ENCODE data around the gene SYNPR.
"Not testable (repeated sequence)": the region's sequence is repeated elsewhere in the genome, so short reads cannot be mapped to it uniquely, and the experiment has no call there.

Gene SYNPR

DNA sequence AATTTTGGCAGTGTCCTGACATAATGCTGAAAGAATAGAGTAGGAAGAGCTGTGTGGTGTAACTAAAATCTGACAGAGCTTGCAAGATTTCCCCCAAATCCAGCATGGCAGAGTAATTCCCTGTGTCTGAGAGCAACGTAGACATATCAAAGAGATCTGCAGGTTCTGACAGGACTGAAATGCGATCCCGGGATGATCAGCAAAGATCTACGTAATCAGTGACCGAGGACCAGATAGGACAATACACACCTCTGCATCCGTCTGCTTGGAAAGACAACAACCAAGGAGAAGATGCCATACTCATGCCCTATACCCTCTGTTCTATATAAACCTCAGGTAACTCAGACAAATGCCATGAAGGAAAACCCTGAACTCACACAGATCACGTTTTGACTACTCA, 26.6 kb upstream of the SYNPR start:
- H3K27me3 ChIP-seq (ENCODE audit: control insufficient read depth, insufficient read depth, low read length, poor library complexity, severe bottlenecking) = no peaks in the 10 kb centered on the region

DNA sequence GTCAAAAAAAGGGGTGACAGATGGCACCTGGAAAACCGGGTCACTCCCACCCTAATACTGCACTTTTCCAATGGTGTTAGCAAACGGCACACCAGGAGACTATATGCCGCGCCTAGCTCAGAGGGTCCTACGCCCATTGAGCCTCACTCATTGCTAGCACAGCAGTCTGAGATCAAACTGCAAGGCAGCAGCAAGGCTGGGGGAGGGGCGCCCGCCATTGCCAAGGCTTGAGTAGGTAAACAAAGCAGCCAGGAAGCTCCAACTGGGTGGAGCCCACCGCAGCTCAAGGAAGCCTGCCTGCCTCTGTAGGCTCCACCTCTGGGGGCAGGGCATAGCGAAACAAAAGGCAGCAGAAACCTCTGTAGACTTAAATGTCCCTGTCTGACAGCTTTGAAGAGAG, 22.3 kb upstream of the SYNPR start:
- H3K27ac ChIP-seq (ENCODE audit: insufficient read depth, low read depth, low read length, poor library complexity, severe bottlenecking); H3K4me1 ChIP-seq (ENCODE audit: control insufficient read depth, insufficient read depth, low read length); H3K9me3 ChIP-seq (ENCODE audit: control insufficient read depth, low read length); H3K36me3 ChIP-seq (ENCODE audit: control insufficient read depth, insufficient read depth, low read length); H3K4me3 ChIP-seq (ENCODE audit: insufficient read depth, low read depth, low read length); H3K27me3 ChIP-seq (ENCODE audit: control insufficient read depth, insufficient read depth, low read length, poor library complexity, severe bottlenecking): not testable (repeated sequence)
- WGBS, 2 experiments = 82 to 84% methylated on average over 9 of the region's 9 CpGs

More for the DNA sequence above, 26.6 kb upstream of the SYNPR start:
- H3K4me1 ChIP-seq (ENCODE audit: control insufficient read depth, insufficient read depth, low read length) = no peaks in the 10 kb centered on the region
- no peak overlapping the region for H3K4me3 ChIP-seq (ENCODE audit: insufficient read depth, low read depth, low read length)
- H3K36me3 ChIP-seq (ENCODE audit: control insufficient read depth, insufficient read depth, low read length) = no peaks in the 10 kb centered on the region
- H3K27ac ChIP-seq (ENCODE audit: insufficient read depth, low read depth, low read length, poor library complexity, severe bottlenecking) = no peak overlapping the region
- WGBS, 2 experiments = 79 to 82% methylated on average over 7 of the region's 7 CpGs
- H3K9me3 ChIP-seq (ENCODE audit: control insufficient read depth, low read length) = no peaks in the 10 kb centered on the region

- Histone ChIP-seq H3K27ac (ENCODE audit: insufficient read depth, low read depth, low read length, poor library complexity, severe bottlenecking) (no peak overlapping the region), H3K9me3 (ENCODE audit: control insufficient read depth, low read length) (no peaks in the 10 kb centered on the region), H3K4me1 (ENCODE audit: control insufficient read depth, insufficient read depth, low read length) (no peaks in the 10 kb centered on the region), H3K4me3 (ENCODE audit: insufficient read depth, low read depth, low read length) (no peak overlapping the region), H3K27me3 (ENCODE audit: control insufficient read depth, insufficient read depth, low read length, poor library complexity, severe bottlenecking) (no peaks in the 10 kb centered on the region), H3K36me3 (ENCODE audit: control insufficient read depth, insufficient read depth, low read length) (no peaks in the 10 kb centered on the region)
- 85 to 86% methylated on average over 11 to 12 of the region's 12 CpGs for WGBS, 2 experiments
Observed at GRCh38 chr3:63264716-63265115, 13.4 kb upstream of the SYNPR start.

DNA sequence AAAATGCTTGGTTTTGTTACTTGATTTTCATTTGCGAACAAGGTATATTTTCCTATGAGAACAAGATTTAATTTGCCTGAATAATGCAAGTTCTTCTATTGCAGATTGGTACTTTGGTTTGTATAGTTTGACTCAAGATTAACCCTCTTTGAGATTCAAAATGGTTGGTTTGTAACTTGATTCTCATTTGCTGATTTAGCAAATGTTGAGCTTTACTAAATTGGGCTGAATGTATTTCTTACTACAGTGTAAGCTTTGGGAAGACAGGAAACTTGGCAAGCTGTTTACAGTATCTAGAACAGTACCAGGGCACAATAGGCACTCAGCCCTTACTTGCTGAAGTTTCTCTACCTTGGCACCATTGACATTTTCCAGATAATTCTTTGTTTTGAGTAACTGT, 3.7 kb upstream of the SYNPR start:
- no peak overlapping the region for H3K27ac ChIP-seq (ENCODE audit: insufficient read depth, low read depth, low read length, poor library complexity, severe bottlenecking)
- H3K4me1 ChIP-seq (ENCODE audit: control insufficient read depth, insufficient read depth, low read length) = peaks cover 11% of the 10 kb centered on the region
- 86 to 97% methylated on average over 1 of the region's 1 CpG for whole genome bisulfite sequencing, 2 experiments
- no peak overlapping the region for H3K4me3 ChIP-seq (ENCODE audit: insufficient read depth, low read depth, low read length)
- H3K27me3 ChIP-seq (ENCODE audit: control insufficient read depth, insufficient read depth, low read length, poor library complexity, severe bottlenecking) = peaks cover 37% of the 10 kb centered on the region
- H3K9me3 ChIP-seq (ENCODE audit: control insufficient read depth, low read length) = no peaks in the 10 kb centered on the region
- H3K36me3 ChIP-seq (ENCODE audit: control insufficient read depth, insufficient read depth, low read length) = no peaks in the 10 kb centered on the region

GRCh38 chr3:63279005-63279841, 1.1 kb downstream of the SYNPR start:
- H3K4me1 ChIP-seq (ENCODE audit: control insufficient read depth, insufficient read depth, low read length) = peaks cover 11% of the 10 kb centered on the region
- 8 to 11% methylated on average over 21 to 22 of the region's 22 CpGs for WGBS, 2 experiments
- H3K27me3 ChIP-seq (ENCODE audit: control insufficient read depth, insufficient read depth, low read length, poor library complexity, severe bottlenecking) = peaks cover 63% of the 10 kb centered on the region
- peak overlapping the region; percentile 52 for H3K4me3 ChIP-seq (ENCODE audit: insufficient read depth, low read depth, low read length)
- H3K27ac ChIP-seq (ENCODE audit: insufficient read depth, low read depth, low read length, poor library complexity, severe bottlenecking) = no peak overlapping the region
- H3K9me3 ChIP-seq (ENCODE audit: control insufficient read depth, low read length) = no peaks in the 10 kb centered on the region
- H3K36me3 ChIP-seq (ENCODE audit: control insufficient read depth, insufficient read depth, low read length) = no peaks in the 10 kb centered on the region

GRCh38 chr3:63287610-63288009, 9.5 kb downstream of the SYNPR start:
- H3K36me3 ChIP-seq (ENCODE audit: control insufficient read depth, insufficient read depth, low read length) = no peaks in the 10 kb centered on the region
- no peaks in the 10 kb centered on the region for H3K27me3 ChIP-seq (ENCODE audit: control insufficient read depth, insufficient read depth, low read length, poor library complexity, severe bottlenecking)
- H3K4me1 ChIP-seq (ENCODE audit: control insufficient read depth, insufficient read depth, low read length) = no peaks in the 10 kb centered on the region
- no peaks in the 10 kb centered on the region for H3K9me3 ChIP-seq (ENCODE audit: control insufficient read depth, low read length)
- no peak overlapping the region for H3K4me3 ChIP-seq (ENCODE audit: insufficient read depth, low read depth, low read length)
- 81 to 90% methylated on average over 2 of the region's 2 CpGs for WGBS, 2 experiments
- no peak overlapping the region for H3K27ac ChIP-seq (ENCODE audit: insufficient read depth, low read depth, low read length, poor library complexity, severe bottlenecking)

- Histone ChIP-seq H3K27me3 (ENCODE audit: control insufficient read depth, insufficient read depth, low read length, poor library complexity, severe bottlenecking) (no peaks in the 10 kb centered on the region), H3K9me3 (ENCODE audit: control insufficient read depth, low read length) (no peaks in the 10 kb centered on the region), H3K27ac (ENCODE audit: insufficient read depth, low read depth, low read length, poor library complexity, severe bottlenecking) (no peak overlapping the region), H3K4me1 (ENCODE audit: control insufficient read depth, insufficient read depth, low read length) (no peaks in the 10 kb centered on the region), H3K4me3 (ENCODE audit: insufficient read depth, low read depth, low read length) (no peak overlapping the region), H3K36me3 (ENCODE audit: control insufficient read depth, insufficient read depth, low read length) (no peaks in the 10 kb centered on the region)
- WGBS, 2 experiments = 91 to 98% methylated on average over 2 of the region's 2 CpGs
Observed at GRCh38 chr3:63290686-63291085, 12.6 kb downstream of the SYNPR start.

GRCh38 chr3:63294332-63294731, 16.2 kb downstream of the SYNPR start:
- Histone ChIP-seq H3K4me3 (ENCODE audit: insufficient read depth, low read depth, low read length) (no peak overlapping the region), H3K27ac (ENCODE audit: insufficient read depth, low read depth, low read length, poor library complexity, severe bottlenecking) (no peak overlapping the region), H3K4me1 (ENCODE audit: control insufficient read depth, insufficient read depth, low read length) (no peaks in the 10 kb centered on the region), H3K27me3 (ENCODE audit: control insufficient read depth, insufficient read depth, low read length, poor library complexity, severe bottlenecking) (no peaks in the 10 kb centered on the region), H3K36me3 (ENCODE audit: control insufficient read depth, insufficient read depth, low read length) (no peaks in the 10 kb centered on the region), H3K9me3 (ENCODE audit: control insufficient read depth, low read length) (peaks cover 4% of the 10 kb centered on the region)
- 94 to 96% methylated on average over 3 to 4 of the region's 4 CpGs for WGBS, 2 experiments

DNA sequence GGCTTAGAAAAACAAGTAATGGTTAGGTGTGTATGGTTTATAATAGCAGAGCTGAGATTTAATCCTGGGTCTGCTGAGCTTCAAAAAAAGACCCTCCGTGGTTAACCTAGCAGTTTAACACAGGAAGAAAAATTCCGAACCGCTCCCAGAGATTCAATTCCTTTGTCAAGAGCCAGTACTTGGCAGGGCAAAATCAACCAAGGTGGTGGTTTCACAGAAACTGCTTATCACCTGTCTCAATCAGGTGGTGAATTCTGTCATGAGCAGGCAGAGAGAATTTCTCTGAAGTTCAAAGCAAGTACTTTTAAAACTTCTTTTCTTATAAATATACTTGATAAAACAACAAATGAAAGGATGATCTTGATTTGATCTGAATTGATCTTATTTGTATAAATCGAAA, 17.2 kb downstream of the SYNPR start:
- no peak overlapping the region for H3K4me3 ChIP-seq (ENCODE audit: insufficient read depth, low read depth, low read length)
- H3K9me3 ChIP-seq (ENCODE audit: control insufficient read depth, low read length) = peaks cover 4% of the 10 kb centered on the region
- no peak overlapping the region for H3K27ac ChIP-seq (ENCODE audit: insufficient read depth, low read depth, low read length, poor library complexity, severe bottlenecking)
- WGBS, 2 experiments = 65 to 91% methylated on average over 3 to 4 of the region's 4 CpGs
- no peaks in the 10 kb centered on the region for H3K36me3 ChIP-seq (ENCODE audit: control insufficient read depth, insufficient read depth, low read length)
- no peaks in the 10 kb centered on the region for H3K27me3 ChIP-seq (ENCODE audit: control insufficient read depth, insufficient read depth, low read length, poor library complexity, severe bottlenecking)
- H3K4me1 ChIP-seq (ENCODE audit: control insufficient read depth, insufficient read depth, low read length) = no peaks in the 10 kb centered on the region

DNA sequence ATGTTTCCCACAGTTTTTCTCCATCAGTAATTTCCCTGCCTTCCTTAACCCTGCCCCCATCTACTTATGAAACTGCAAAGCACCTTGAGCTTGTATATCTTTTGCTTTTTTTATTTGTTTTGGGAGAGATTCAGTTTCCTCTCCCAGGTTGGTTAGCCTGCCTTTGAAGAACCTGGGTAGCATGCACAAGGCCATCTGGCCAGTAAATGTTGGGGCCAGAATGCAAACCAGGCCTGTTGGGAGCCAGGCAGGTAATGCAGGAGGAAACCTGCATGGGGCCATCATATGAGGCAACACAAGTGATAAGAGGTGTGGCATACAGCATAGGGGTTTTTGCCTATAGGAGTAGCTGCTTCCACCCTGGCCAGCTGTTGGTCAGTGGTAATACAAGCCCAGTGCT, 17.7 kb downstream of the SYNPR start:
- Histone ChIP-seq H3K36me3 (ENCODE audit: control insufficient read depth, insufficient read depth, low read length) (no peaks in the 10 kb centered on the region), H3K4me1 (ENCODE audit: control insufficient read depth, insufficient read depth, low read length) (no peaks in the 10 kb centered on the region), H3K4me3 (ENCODE audit: insufficient read depth, low read depth, low read length) (no peak overlapping the region), H3K9me3 (ENCODE audit: control insufficient read depth, low read length) (peaks cover 4% of the 10 kb centered on the region), H3K27me3 (ENCODE audit: control insufficient read depth, insufficient read depth, low read length, poor library complexity, severe bottlenecking) (no peaks in the 10 kb centered on the region), H3K27ac (ENCODE audit: insufficient read depth, low read depth, low read length, poor library complexity, severe bottlenecking) (no peak overlapping the region)
